H1 (cell line): ENCODE data around the gene TMEM200C. TPM values are rescaled to one million over a fixed set of nuclear protein-coding genes. Genes with fewer than 3 reads are reported as not detected.

Source experiments
- CTCF ChIA-PET: fragments of 300-600 bp; sonication (Branson Sonifier 250); formaldehyde crosslinking; loops from one replicate; lab custom pipeline; 2021; ENCODE audit not compliant: partially characterized antibody; lab: Charles Lee
- POLR2A ChIA-PET: fragments of 300-600 bp; sonication (Branson Sonifier 250); formaldehyde crosslinking; loops from one replicate; lab custom pipeline; 2021; ENCODE audit warnings: inconsistent platforms; ENCODE audit not compliant: partially characterized antibody; lab: Charles Lee
- DNase-seq, 2 experiments: peaks; one replicate each; pipeline versions ENCODE4 v3.0.0 to v3.0.0-alpha.2; 2010 to 2022; ENCODE audit warnings: low spot score in 2 of 2, low read depth in 1 of 2, mixed read lengths in 1 of 2
- FAIRE-seq: peaks from 2 replicates; lab custom pipeline; 2011; peaks lifted over from hg19 to GRCh38; lab: Jason Lieb, UNC
- H2AFZ ChIP-seq: 2 replicates; pipeline ENCODE4 v1.8.1; 2012; ENCODE audit warnings: low read length, inconsistent platforms
- H2AK5ac ChIP-seq: 2 replicates; pipeline ENCODE4 v1.6.1; 2013; ENCODE audit warnings: low read depth, low read length
- H2BK120ac ChIP-seq: replicated peaks from 2 replicates; pipeline ENCODE3; 2013; ENCODE audit warnings: low read depth, low read length, inconsistent platforms
- H2BK12ac ChIP-seq: 2 replicates; pipeline ENCODE4 v1.6.1; 2013; ENCODE audit warnings: low read depth, low read length
- H2BK15ac ChIP-seq: 2 replicates; pipeline ENCODE4 v1.6.1; 2013; ENCODE audit warnings: low read length
- H2BK20ac ChIP-seq: 2 replicates; pipeline ENCODE4 v1.6.1; 2013; ENCODE audit warnings: low read length
- H2BK5ac ChIP-seq: 2 replicates; pipeline ENCODE4 v1.6.1; 2013; ENCODE audit warnings: low read depth, low read length
- H3K14ac ChIP-seq: 2 replicates; pipeline ENCODE4 v1.6.1; 2013; ENCODE audit warnings: inconsistent platforms; ENCODE audit not compliant: insufficient read length
- H3K18ac ChIP-seq: 2 replicates; pipeline ENCODE4 v1.6.1; 2013; ENCODE audit warnings: low read length; ENCODE audit errors: extremely low read depth
- H3K23ac ChIP-seq: 2 replicates; pipeline ENCODE4 v1.6.1; 2013; ENCODE audit warnings: inconsistent platforms; ENCODE audit not compliant: insufficient read length
- H3K23me2 ChIP-seq: 2 replicates; pipeline ENCODE4 v1.6.1; 2013; ENCODE audit warnings: low read depth, low read length
- H3K27ac ChIP-seq: 2 replicates; pipeline ENCODE4 v1.6.1; 2011; ENCODE audit warnings: low read depth, low read length, inconsistent platforms
- H3K27me3 ChIP-seq, 4 experiments: replicated peaks in 1 of 4; 1 replicate in 1 of 4; 2 replicates in 3 of 4; pipeline versions ENCODE4 v1.6.1 to v1.8.1; 2011 to 2013; ENCODE audit warnings: low read length in 3 of 4, mild to moderate bottlenecking in 3 of 4, inconsistent platforms in 2 of 4, mixed read lengths in 2 of 4, moderate library complexity in 1 of 4; ENCODE audit not compliant: control insufficient read depth in 3 of 4, insufficient read depth in 3 of 4; ENCODE audit errors: extremely low read depth in 1 of 4
- H3K36me3 ChIP-seq, 4 experiments: 2 replicates each; pipeline versions ENCODE4 v1.6.1 to v1.8.1; 2011 to 2013; ENCODE audit warnings: mild to moderate bottlenecking in 4 of 4, low read length in 3 of 4, moderate library complexity in 2 of 4, control low read depth in 1 of 4, inconsistent platforms in 1 of 4; ENCODE audit not compliant: insufficient read depth in 4 of 4, control insufficient read depth in 2 of 4
- H3K4ac ChIP-seq: replicated peaks from 2 replicates; pipeline ENCODE3; 2013; ENCODE audit warnings: low read length, low read depth, mixed read lengths, inconsistent platforms; ENCODE audit not compliant: insufficient read length
- H3K4me1 ChIP-seq, 4 experiments: replicated peaks in 1 of 4; 1 replicate in 1 of 4; 2 replicates in 3 of 4; pipeline versions ENCODE4 v1.6.1 to v1.8.1; 2011 to 2013; ENCODE audit warnings: low read length in 3 of 4, inconsistent platforms in 2 of 4, mixed read lengths in 1 of 4; ENCODE audit not compliant: insufficient read depth in 4 of 4, control insufficient read depth in 3 of 4
- H3K4me2 ChIP-seq, 2 experiments: 2 replicates each; pipeline versions ENCODE4 v1.6.1 to v1.8.1; 2011 to 2013; ENCODE audit warnings: low read depth in 2 of 2, low read length in 2 of 2, control low read depth in 1 of 2, inconsistent platforms in 1 of 2, mild to moderate bottlenecking in 1 of 2; ENCODE audit not compliant: insufficient read depth in 1 of 2
- H3K4me3 ChIP-seq, 4 experiments: fragments of 200-600, 300-600 bp in 1 of 4; sonication (generic), shearing (Covaris generic), sonication (Bioruptor Twin) in 1 of 4; 2 replicates each; pipeline versions ENCODE4 v1.5.1 to v1.8.1; 2011 to 2016; ENCODE audit warnings: low read length in 4 of 4, low read depth in 3 of 4, control low read depth in 2 of 4, inconsistent platforms in 2 of 4, mild to moderate bottlenecking in 2 of 4, mixed read lengths in 1 of 4, moderate library complexity in 1 of 4; ENCODE audit not compliant: insufficient read depth in 2 of 4; ENCODE audit errors: extremely low read depth in 1 of 4
- H3K56ac ChIP-seq: replicated peaks from 2 replicates; pipeline ENCODE3; 2013; ENCODE audit warnings: low read depth, mild to moderate bottlenecking, mixed read lengths, low read length, inconsistent platforms; ENCODE audit not compliant: insufficient read length
- H3K79me1 ChIP-seq: 2 replicates; pipeline ENCODE4 v1.6.1; 2013; ENCODE audit warnings: low read depth, low read length, control low read depth
- H3K79me2 ChIP-seq, 2 experiments: 2 replicates each; pipeline versions ENCODE4 v1.6.1 to v1.8.1; 2012 to 2013; ENCODE audit warnings: low read length in 2 of 2, mild to moderate bottlenecking in 2 of 2, inconsistent platforms in 1 of 2; ENCODE audit not compliant: insufficient read depth in 2 of 2, control insufficient read depth in 1 of 2
- H3K9ac ChIP-seq, 4 experiments: replicated peaks in 1 of 4; 1 replicate in 1 of 4; 2 replicates in 3 of 4; pipeline versions ENCODE4 v1.6.1 to v1.8.1; 2011 to 2013; ENCODE audit warnings: low read depth in 3 of 4, low read length in 3 of 4, control low read depth in 2 of 4, mild to moderate bottlenecking in 2 of 4, moderate library complexity in 2 of 4, inconsistent platforms in 1 of 4; ENCODE audit errors: extremely low read depth in 1 of 4
- H3K9me3 ChIP-seq, 2 experiments: 2 replicates each; pipeline versions ENCODE4 v1.6.1 to v1.8.1; 2012 to 2013; ENCODE audit warnings: mild to moderate bottlenecking in 2 of 2, moderate library complexity in 2 of 2, control low read depth in 1 of 2, inconsistent platforms in 1 of 2, low read depth in 1 of 2, low read length in 1 of 2, mixed read lengths in 1 of 2; ENCODE audit not compliant: insufficient read depth in 2 of 2
- H4K20me1 ChIP-seq, 2 experiments: replicated peaks in 1 of 2; 2 replicates each; pipeline versions ENCODE3 to v1.8.1; 2011 to 2013; ENCODE audit warnings: inconsistent platforms in 2 of 2, low read length in 2 of 2, mild to moderate bottlenecking in 1 of 2; ENCODE audit not compliant: insufficient read depth in 2 of 2, control insufficient read depth in 1 of 2
- H4K5ac ChIP-seq: 2 replicates; pipeline ENCODE4 v1.6.1; 2013; ENCODE audit warnings: low read length, low read depth, mixed read lengths, inconsistent platforms; ENCODE audit not compliant: insufficient read length
- H4K8ac ChIP-seq: 2 replicates; pipeline ENCODE4 v1.8.0; 2013; ENCODE audit warnings: mild to moderate bottlenecking, moderate library complexity, low read length, inconsistent platforms; ENCODE audit not compliant: insufficient read depth; ENCODE audit errors: extremely low read depth
- H4K91ac ChIP-seq: replicated peaks from 2 replicates; pipeline ENCODE3; 2013; ENCODE audit warnings: low read length, mixed read lengths, inconsistent platforms; ENCODE audit not compliant: insufficient read length
- ATF3 ChIP-seq: IDR thresholded peaks from 2 replicates; pipeline ENCODE4 v1.6.1; 2011; ENCODE audit warnings: low read depth, mild to moderate bottlenecking, low read length; ENCODE audit not compliant: insufficient read depth
- RNF2 ChIP-seq: fragments of 200-900, 300-1000 bp; sonication (generic); IDR thresholded peaks from 2 replicates; pipeline ENCODE4 v1.7.1; 2016; ENCODE audit warnings: borderline replicate concordance, low read depth, mild to moderate bottlenecking, antibody characterized with exemption, low read length; ENCODE audit not compliant: poor library complexity, severe bottlenecking; ENCODE audit errors: missing control alignments
- SP4 ChIP-seq: IDR thresholded peaks from 2 replicates; pipeline ENCODE4 v1.6.1; 2012; ENCODE audit warnings: low read length, inconsistent platforms
- ZNF274 ChIP-seq: IDR thresholded peaks from 2 replicates; pipeline ENCODE4 v1.7.0; 2012; ENCODE audit warnings: low read length, borderline replicate concordance; ENCODE audit errors: extremely low read depth
- WGBS, 2 experiments: shearing (Covaris generic) in 1 of 2; methylation state at CpG; one replicate each; pipeline versions ENCODE4 v1.1.6 to v1.1.7; 2013 to 2015; ENCODE audit warnings: low lambda C conversion rate in 2 of 2, mixed read lengths in 2 of 2, inconsistent platforms in 1 of 2, low coverage in 1 of 2, missing lambda C conversion rate in 1 of 2; ENCODE audit not compliant: insufficient replicate concordance in 2 of 2, insufficient coverage in 1 of 2, insufficient read length in 1 of 2; ENCODE audit errors: extremely low coverage in 1 of 2, missing lambda C conversion rate in 1 of 2; 5-methylcytosine and 5-hydroxymethylcytosine counted together
- polyA plus RNA-seq, 7 experiments: library from polyadenylated mRNA; depleted of rRNA in 3 of 7; stranded (reverse) in 5 of 7; unstranded in 2 of 7; fragments of >200 nt in 5 of 7; fragments of 200-250 nt in 2 of 7; gene quantifications; 1 replicate in 5 of 7; 2 replicates in 1 of 7; 4 replicates in 1 of 7; pipeline versions ENCODE4 v1.2.1 to v1.2.3, GENCODE V29; 2011 to 2013; ENCODE audit warnings: missing spikeins in 2 of 7, mixed read lengths in 2 of 7
- total RNA-seq: library from RNA; stranded (reverse); fragmentation: NEBNext Ultra II Directional; extraction: Animal tissue kit (Norgen Biotek cat#: 25700); gene quantifications from 2 replicates; pipeline ENCODE4 v1.2.1, GENCODE V29; 2021

The TMEM200C gene
- total and polyA plus RNA-seq, 2 of the 8 experiments (the other 6 are each of a cell fraction or from before 2014, with no cell fraction given): 3.4 to 9.6 TPM

DNA sequence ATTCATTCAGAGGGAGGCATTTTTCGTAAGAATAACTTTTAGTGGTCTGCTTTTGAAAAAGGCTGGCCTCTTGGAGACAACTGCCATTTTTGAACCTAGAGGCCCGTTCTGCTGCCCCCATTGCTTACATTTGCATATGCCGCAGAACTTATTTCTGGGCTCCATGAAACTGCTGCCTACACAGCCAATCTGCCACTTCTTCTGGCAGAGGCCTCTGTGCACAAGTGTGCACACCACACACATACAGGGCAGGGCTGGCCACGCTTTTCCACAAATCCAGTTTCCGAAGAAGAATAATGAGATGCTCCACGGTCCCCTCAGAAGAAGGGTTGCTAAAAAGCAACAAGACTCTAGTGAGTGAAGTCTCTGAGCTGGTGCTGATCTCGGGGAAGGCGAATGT lies 56.2 kb downstream of the TMEM200C start:
- FAIRE-seq (no peak), DNase-seq (no peak)
- Histone ChIP-seq H4K20me1 (no peaks in the 10 kb centered on the region), H3K9ac (no peak overlapping the region), H3K4me2 (no peak overlapping the region), H4K5ac (no peak overlapping the region), H3K9me3 (no peaks in the 10 kb centered on the region), H4K8ac (no peak overlapping the region), H3K4me1 (no peaks in the 10 kb centered on the region), H3K79me2 (no peaks in the 10 kb centered on the region), H2AFZ (no peak overlapping the region), H3K27me3 (no peaks in the 10 kb centered on the region; a peak in 1 of 7 replicates), H3K4me3 (no peak overlapping the region), H3K23ac (no peak overlapping the region), H2AK5ac (no peak overlapping the region), H2BK5ac (no peak overlapping the region), H3K36me3 (no peaks in the 10 kb centered on the region), H3K18ac (no peak overlapping the region), H4K91ac (no peak overlapping the region), H3K14ac (no peak overlapping the region), H3K23me2 (no peaks in the 10 kb centered on the region), H2BK12ac (no peak overlapping the region), H3K79me1 (no peaks in the 10 kb centered on the region), H2BK120ac (no peak overlapping the region), H3K4ac (no peak overlapping the region), H3K27ac (no peak overlapping the region), H2BK20ac (no peak overlapping the region), H2BK15ac (no peak overlapping the region), H3K56ac (no peak overlapping the region)
- 93% methylated on average over 8 of the region's 8 CpGs; no CpG with 5 or more reads in 1 of the 2 experiments for WGBS, 2 experiments
- CTCF ChIA-PET: interaction anchor here (1.3 kb wide), 2 partner anchors 36 to 380 kb away, joined by 3 to 4 read pairs; no protein-coding TSS in a partner anchor
- POLR2A ChIA-PET: no interaction called here
- TF ChIP-seq ATF3 (no peak), SP4 (no peak), ZNF274 (no peak), RNF2 (no peak)
